ENCODE measurements around the gene TRIM50.

- TF ChIP-seq, protein P1, sequence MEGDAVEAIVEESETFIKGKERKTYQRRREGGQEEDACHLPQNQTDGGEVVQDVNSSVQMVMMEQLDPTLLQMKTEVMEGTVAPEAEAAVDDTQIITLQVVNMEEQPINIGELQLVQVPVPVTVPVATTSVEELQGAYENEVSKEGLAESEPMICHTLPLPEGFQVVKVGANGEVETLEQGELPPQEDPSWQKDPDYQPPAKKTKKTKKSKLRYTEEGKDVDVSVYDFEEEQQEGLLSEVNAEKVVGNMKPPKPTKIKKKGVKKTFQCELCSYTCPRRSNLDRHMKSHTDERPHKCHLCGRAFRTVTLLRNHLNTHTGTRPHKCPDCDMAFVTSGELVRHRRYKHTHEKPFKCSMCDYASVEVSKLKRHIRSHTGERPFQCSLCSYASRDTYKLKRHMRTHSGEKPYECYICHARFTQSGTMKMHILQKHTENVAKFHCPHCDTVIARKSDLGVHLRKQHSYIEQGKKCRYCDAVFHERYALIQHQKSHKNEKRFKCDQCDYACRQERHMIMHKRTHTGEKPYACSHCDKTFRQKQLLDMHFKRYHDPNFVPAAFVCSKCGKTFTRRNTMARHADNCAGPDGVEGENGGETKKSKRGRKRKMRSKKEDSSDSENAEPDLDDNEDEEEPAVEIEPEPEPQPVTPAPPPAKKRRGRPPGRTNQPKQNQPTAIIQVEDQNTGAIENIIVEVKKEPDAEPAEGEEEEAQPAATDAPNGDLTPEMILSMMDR (IDR thresholded peaks at IDR 0.05): no peak
- TF ChIP-seq POLR2A (IDR thresholded peaks at IDR 0.05) (no peak), POLR2AphosphoS5 (IDR thresholded peaks at IDR 0.05) (no peak)
Measured at GRCh38 chr7:73314271-73314670, 13.6 kb downstream of the TRIM50 start.
